Smooth muscle cell of bladder (primary cell): Measurements from ENCODE around the gene OGFOD1. TPM values are rescaled to one million over a fixed set of nuclear protein-coding genes. Genes with fewer than 3 reads are reported as not detected.

Experiments
- total RNA-seq: library from RNA; depleted of rRNA; stranded (reverse); fragments of >200 nt; gene quantifications from 2 replicates; pipeline ENCODE4 v1.2.3, GENCODE V29; 2014

Gene OGFOD1
- 68.1 and 80.2 TPM in 2 replicates for total RNA-seq

GRCh38 chr16:56450986-56451752, at the start of gene OGFOD1, which contains the start of gene NUDT21:
Gene OGFOD1, plus strand, starts transcription at chr16:56451554. Its CDS starts 59 bp downstream, at chr16:56451613.
Gene NUDT21, minus strand, starts transcription at chr16:56451332. Its CDS starts 130 bp downstream, at chr16:56451202.

GRCh38 chr16:56425439-56425832, 25.9 kb upstream of the OGFOD1 start, which contains the start of gene AMFR:
Gene AMFR, minus strand, starts transcription at chr16:56425545. Its CDS starts 218 bp downstream, at chr16:56425327.

GRCh38 chr16:56519459-56520250, 68.3 kb downstream of the OGFOD1 start, which contains the start of gene BBS2:
Gene BBS2, minus strand, starts transcription at chr16:56520024. Its CDS starts 162 bp downstream, at chr16:56519862.

Other genes starting within 250 kb of the OGFOD1 start
- 317 and 407 TPM in 2 replicates for gene AMFR, start 26.0 kb upstream of the OGFOD1 start, total RNA-seq
- gene NUDT21, start 222 bp upstream of the OGFOD1 start, total RNA-seq, result 53.0 TPM in 2 replicates
- 45.5 and 56.9 TPM in 2 replicates for gene BBS2, start 68.5 kb downstream of the OGFOD1 start, total RNA-seq
- not detected in 2 replicates for gene MT4, start 113.5 kb downstream of the OGFOD1 start, total RNA-seq
- 0.37 TPM in 1 of 2 replicates, not detected in the other for gene MT3, start 138.0 kb downstream of the OGFOD1 start, total RNA-seq
- gene MT2A, start 157.0 kb downstream of the OGFOD1 start, total RNA-seq, result 53.3 and 72.0 TPM in 2 replicates
- gene MT1E, start 174.2 kb downstream of the OGFOD1 start, total RNA-seq, result 91.7 and 248 TPM in 2 replicates
- 0.74 and 2.1 TPM in 2 replicates for gene MT1M, start 181.1 kb downstream of the OGFOD1 start, total RNA-seq
- gene MT1A, start 187.1 kb downstream of the OGFOD1 start, total RNA-seq, result 0.28 TPM in 1 of 2 replicates, not detected in the other
- not detected in 2 replicates for gene MT1B, start 200.3 kb downstream of the OGFOD1 start, total RNA-seq
- gene MT1F, start 206.4 kb downstream of the OGFOD1 start, total RNA-seq, result 0.09 and 1.8 TPM in 2 replicates
- 0.71 TPM in 1 of 2 replicates, not detected in the other for gene MT1G, start 216.5 kb downstream of the OGFOD1 start, total RNA-seq
- not detected in 2 replicates for gene MT1H, start 218.3 kb downstream of the OGFOD1 start, total RNA-seq
- gene MT1X, start 230.9 kb downstream of the OGFOD1 start, total RNA-seq, result 14.1 and 38.0 TPM in 2 replicates